GM23248 (cell line): ENCODE data around the gene BAD.

ENCODE experiments used
- EZH2 ChIP-seq: fragments of 200-600 bp; sonication (generic); IDR thresholded peaks from 2 replicates; pipeline ENCODE4 v1.6.1; 2018; ENCODE audit warnings: antibody characterized with exemption, mild to moderate bottlenecking; ENCODE audit not compliant: insufficient read depth, poor library complexity, severe bottlenecking
- EZH2phosphoT487 ChIP-seq: fragments of 200-600 bp; sonication (generic); IDR thresholded peaks from 2 replicates; pipeline ENCODE4 v1.6.1; 2018; ENCODE audit warnings: antibody characterized with exemption, moderate library complexity, mild to moderate bottlenecking, low read depth; ENCODE audit not compliant: insufficient read depth

DNA sequence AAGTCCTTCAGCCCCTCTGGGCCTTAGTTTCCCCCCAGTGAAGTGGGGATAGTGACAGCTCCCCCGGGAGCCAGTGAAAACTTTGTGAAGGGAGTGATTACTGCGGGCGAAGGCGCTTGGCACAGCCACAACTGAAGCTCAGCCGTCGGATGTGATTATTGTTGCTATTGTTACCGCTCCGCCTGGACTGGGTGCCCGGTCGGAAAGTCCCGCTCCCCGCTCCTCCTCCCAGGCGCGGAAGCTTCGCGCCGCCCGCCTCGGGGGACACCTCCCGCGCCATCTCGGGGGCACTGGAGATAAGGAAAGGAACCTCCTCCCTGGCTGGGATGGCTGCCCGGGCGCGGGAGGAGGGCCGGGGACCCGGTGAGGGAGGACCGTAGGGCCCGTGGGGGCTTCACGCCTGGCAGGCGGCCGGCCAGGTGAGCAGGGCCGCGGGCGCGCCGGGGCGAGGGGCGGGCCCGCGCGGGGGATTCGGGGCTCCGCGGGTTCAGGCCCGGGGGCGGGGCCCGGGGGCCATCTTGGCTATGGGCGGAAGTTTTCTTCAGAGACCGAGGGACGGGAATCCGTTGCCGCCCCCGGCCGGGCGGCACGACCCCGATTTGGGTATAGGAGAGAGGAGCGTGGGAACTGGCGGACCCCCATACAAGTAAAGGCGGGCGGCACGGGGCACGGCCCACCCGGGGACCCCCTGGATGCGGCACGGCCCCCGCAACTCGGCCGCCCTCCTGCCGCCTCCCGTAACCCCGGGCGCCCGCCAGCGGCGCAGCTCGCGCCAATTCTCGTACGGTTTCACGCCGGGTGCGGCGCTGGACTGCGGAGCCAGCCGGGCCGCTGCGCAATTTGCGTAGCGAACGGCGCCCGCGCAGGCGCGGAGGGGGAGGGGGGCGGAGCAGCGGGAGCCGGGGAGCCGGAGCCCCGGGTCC, 758 bp upstream of the BAD start, which contains the start of gene GPR137:
- TF ChIP-seq EZH2phosphoT487 (no peak), EZH2 (no peak)
